Ovary (tissue), 9 donors: ENCODE results near the gene MRAP2. TPM values are rescaled to one million over a fixed set of nuclear protein-coding genes. Genes with fewer than 3 reads are reported as not detected.
"Not testable (repeated sequence)": the region's sequence is repeated elsewhere in the genome, so short reads cannot be mapped to it uniquely, and the experiment has no call there.

ENCODE experiments used
- DNase-seq, 5 donors: peaks; one replicate each; pipeline ENCODE4 v3.0.0-alpha.2; 2019 to 2020
- H3K27ac ChIP-seq, 2 donors: fragments of 200-600 bp; one replicate each; pipeline versions ENCODE4 v1.5.1 to v1.8.0; 2019 to 2022
- H3K27me3 ChIP-seq: fragments of 200-600 bp; one replicate; pipeline ENCODE4 v1.8.0; 2022
- H3K36me3 ChIP-seq: fragments of 200-600 bp; sonication (generic); one replicate; pipeline ENCODE4 v1.5.1; 2019
- H3K4me1 ChIP-seq: one replicate; pipeline ENCODE4 v1.8.1; 2013; ENCODE audit warnings: mild to moderate bottlenecking, moderate library complexity; ENCODE audit not compliant: insufficient read depth
- H3K4me3 ChIP-seq: fragments of 200-600 bp; sonication (generic); one replicate; pipeline ENCODE4 v1.5.1; 2017
- H3K9me3 ChIP-seq, 2 donors: fragments of 200-600 bp in 1 of 2; sonication (generic) in 1 of 2; one replicate each; pipeline versions ENCODE4 v1.5.1 to v1.8.1; 2013 to 2019; ENCODE audit warnings: mild to moderate bottlenecking in 1 of 2, moderate library complexity in 1 of 2
- CTCF ChIP-seq, 3 donors: fragments of 450-650 bp in 2 of 3; fragments of 200-600 bp in 1 of 3; IDR thresholded peaks; one replicate each; pipeline versions ENCODE4 v1.5.1 to v1.8.0; 2016 to 2022; ENCODE audit warnings: antibody characterized with exemption in 3 of 3, mild to moderate bottlenecking in 1 of 3
- EP300 ChIP-seq: sonication (generic); formaldehyde crosslinking; IDR thresholded peaks from one replicate; pipeline ENCODE4 v1.6.1; 2017; ENCODE audit warnings: antibody characterized with exemption
- POLR2A ChIP-seq: fragments of 450-650 bp; IDR thresholded peaks from one replicate; pipeline ENCODE4 v1.6.1; 2017; ENCODE audit warnings: antibody characterized with exemption, mild to moderate bottlenecking, moderate library complexity
- WGBS, 3 donors: extraction: QIAGEN DNeasy Blood & Tissue Kit in 1 of 3; methylation state at CpG; one replicate each; pipeline versions ENCODE4 v1.1.5 to v1.1.7; 2013 to 2017; 5-methylcytosine and 5-hydroxymethylcytosine counted together
- intact Hi-C, 4 donors: fragments of 100-400 bp; cut with DNase I; formaldehyde crosslinking; loops; one replicate each; pipeline versions ENCODE4 v1.11.0 to v1.15.1; 2022 to 2023
- polyA plus RNA-seq, 2 donors: library from polyadenylated mRNA; stranded (reverse); fragments of 200-250 nt in 1 of 2; fragments of 350-450 nt in 1 of 2; fragmentation: Illumina TruSeq in 1 of 2; extraction: RNeasy Lipid Tissue Mini Kit (QIAGEN cat#74804) in 1 of 2; gene quantifications; one replicate each; pipeline ENCODE4 v1.2.3, GENCODE V29; 2013 to 2014
- total RNA-seq, 7 donors: library from RNA; depleted of rRNA in 2 of 7; stranded (reverse); fragments of >200 nt in 2 of 7; fragmentation: NEBNext Ultra II Directional in 3 of 7; extraction: Animal tissue kit (Norgen Biotek cat#: 25700) in 3 of 7; gene quantifications; one replicate each; pipeline versions ENCODE4 v1.1.0 to v1.2.4, GENCODE V29; 2016 to 2023
- donor health status: DM: no; HTN: no; CAD: no; lungs with moderate emphysema.
- donor health status: DM: no; HTN: no; CAD: no.
- donor health status: Bipolar disorder and iron deficiency.
- donor health status: DM: yes; HTN: yes; CAD: no.
- donor health status: DM: no; HTN: no; CAD: no.
- donor health status: DM: yes; HTN: yes; CAD: no.

MRAP2 gene
- total and polyA plus RNA-seq, 9 donors = 0.20 to 4.7 (median 1.2) TPM

- Histone ChIP-seq H3K36me3 (no peaks in the 10 kb centered on the region), H3K9me3 (no peaks in the 10 kb centered on the region), H3K4me1 (no peaks in the 10 kb centered on the region), H3K27ac (no peak overlapping the region), H3K4me3 (no peak overlapping the region), H3K27me3 (no peaks in the 10 kb centered on the region)
- intact Hi-C loops = no loop called here
- 24 to 47% (median 28%) methylated on average over 3 of the region's 3 CpGs for WGBS, 3 donors
- no peak for DNase-seq
- TF ChIP-seq POLR2A = no peak
Observed at GRCh38 chr6:84089552-84089951, 56.0 kb downstream of the MRAP2 start.

GRCh38 chr6:84093441-84094435, 60.2 kb downstream of the MRAP2 start:
- no peaks in the 10 kb centered on the region for H3K36me3 ChIP-seq
- no peak overlapping the region for H3K4me3 ChIP-seq
- H3K27me3 ChIP-seq = no peaks in the 10 kb centered on the region
- no peak overlapping the region for H3K27ac ChIP-seq
- DNase-seq = no peak
- no peak for TF ChIP-seq CTCF (IDR thresholded peaks at IDR 0.05)
- no peak for TF ChIP-seq EP300
- TF ChIP-seq POLR2A = no peak
- intact Hi-C loops = no loop called here
- no peaks in the 10 kb centered on the region for H3K9me3 ChIP-seq
- 76 to 81% (median 78%) methylated on average over 4 of the region's 4 CpGs for WGBS, 3 donors
- no peaks in the 10 kb centered on the region for H3K4me1 ChIP-seq

- intact Hi-C loops = no loop called here
- TF ChIP-seq POLR2A (no peak), CTCF (IDR thresholded peaks at IDR 0.05) (no peak), EP300 (no peak)
Observed at GRCh38 chr6:84095156-84095555, 61.6 kb downstream of the MRAP2 start.

GRCh38 chr6:84103029-84103428, 69.5 kb downstream of the MRAP2 start:
- 9 to 14% (median 12%) methylated on average over 1 of the region's 1 CpG for WGBS, 3 donors
- Histone ChIP-seq H3K4me3 (no peak overlapping the region), H3K4me1 (no peaks in the 10 kb centered on the region), H3K36me3 (no peaks in the 10 kb centered on the region), H3K9me3 (no peaks in the 10 kb centered on the region), H3K27ac (no peak overlapping the region), H3K27me3 (no peaks in the 10 kb centered on the region)
- intact Hi-C loops = no loop called here
- no peak for DNase-seq
- TF ChIP-seq CTCF (IDR thresholded peaks at IDR 0.05) (no peak), EP300 (no peak), POLR2A (no peak)

More at GRCh38 chr6:84095156-84095555, 61.6 kb downstream of the MRAP2 start:
- Histone ChIP-seq H3K27me3 (no peaks in the 10 kb centered on the region), H3K27ac (no peak overlapping the region), H3K4me1 (no peaks in the 10 kb centered on the region), H3K9me3 (no peaks in the 10 kb centered on the region), H3K36me3 (no peaks in the 10 kb centered on the region), H3K4me3 (no peak overlapping the region)
- no peak for DNase-seq

GRCh38 chr6:84105215-84105924, 71.8 kb downstream of the MRAP2 start:
- H3K4me3 ChIP-seq, DNase-seq, intact Hi-C loops, H3K9me3 ChIP-seq, H3K27me3 ChIP-seq, H3K36me3 ChIP-seq, H3K4me1 ChIP-seq, H3K27ac ChIP-seq: not testable (repeated sequence)
- 80 to 87% (median 83%) methylated on average over 3 of the region's 3 CpGs for WGBS, 3 donors
